H1 (cell line): ENCODE measurements around the gene AOPEP. TPM values are rescaled to one million over a fixed set of nuclear protein-coding genes. Genes with fewer than 3 reads are reported as not detected.

Experiments used
- KDM1A ChIP-seq: fragments of 200-600, 300-600 bp; sonication (generic); IDR thresholded peaks from 2 replicates; pipeline ENCODE4 v1.7.1; 2016; ENCODE audit warnings: mild to moderate bottlenecking, low read length, borderline replicate concordance
- NRF1 ChIP-seq: IDR thresholded peaks from 2 replicates; pipeline ENCODE4 v1.6.1; 2011; ENCODE audit warnings: mild to moderate bottlenecking, low read depth, low read length, improper control_type of control experiment
- RXRA ChIP-seq: IDR thresholded peaks from 2 replicates; pipeline ENCODE4 v1.6.1; 2011; ENCODE audit warnings: low read depth, mild to moderate bottlenecking, low read length, moderate library complexity; ENCODE audit not compliant: insufficient read depth
- SRF ChIP-seq: IDR thresholded peaks from 2 replicates; pipeline ENCODE4 v1.6.1; 2011; ENCODE audit warnings: mild to moderate bottlenecking, low read depth, low read length, moderate library complexity
- SUZ12 ChIP-seq: fragments of 200-600 bp; sonication (generic); IDR thresholded peaks from 2 replicates; pipeline ENCODE4 v1.6.1; 2012; ENCODE audit warnings: mild to moderate bottlenecking, inconsistent platforms, low read length, moderate library complexity, mixed read lengths
- YY1 ChIP-seq: IDR thresholded peaks from 2 replicates; pipeline ENCODE4 v1.6.1; 2011; ENCODE audit warnings: low read depth, mild to moderate bottlenecking, low read length
- polyA plus RNA-seq, 7 experiments: library from polyadenylated mRNA; depleted of rRNA in 3 of 7; stranded (reverse) in 5 of 7; unstranded in 2 of 7; fragments of >200 nt in 5 of 7; fragments of 200-250 nt in 2 of 7; gene quantifications; 1 replicate in 5 of 7; 2 replicates in 1 of 7; 4 replicates in 1 of 7; pipeline versions ENCODE4 v1.2.1 to v1.2.3, GENCODE V29; 2011 to 2013; ENCODE audit warnings: missing spikeins in 2 of 7, mixed read lengths in 2 of 7
- total RNA-seq: library from RNA; stranded (reverse); fragmentation: NEBNext Ultra II Directional; extraction: Animal tissue kit (Norgen Biotek cat#: 25700); gene quantifications from 2 replicates; pipeline ENCODE4 v1.2.1, GENCODE V29; 2021
- TF ChIP-seq, protein P1 (sequence below): fragments of 300-600 bp; sonication (generic); IDR thresholded peaks from 2 replicates; pipeline ENCODE4 v1.7.1; 2012; ENCODE audit warnings: low read length, moderate library complexity, mild to moderate bottlenecking, inconsistent platforms; ENCODE audit not compliant: insufficient replicate concordance

AOPEP gene
- total and polyA plus RNA-seq, 2 of the 8 experiments (the other 6 are each of a cell fraction or from before 2014, with no cell fraction given): 6.1 to 14.3 TPM

DNA sequence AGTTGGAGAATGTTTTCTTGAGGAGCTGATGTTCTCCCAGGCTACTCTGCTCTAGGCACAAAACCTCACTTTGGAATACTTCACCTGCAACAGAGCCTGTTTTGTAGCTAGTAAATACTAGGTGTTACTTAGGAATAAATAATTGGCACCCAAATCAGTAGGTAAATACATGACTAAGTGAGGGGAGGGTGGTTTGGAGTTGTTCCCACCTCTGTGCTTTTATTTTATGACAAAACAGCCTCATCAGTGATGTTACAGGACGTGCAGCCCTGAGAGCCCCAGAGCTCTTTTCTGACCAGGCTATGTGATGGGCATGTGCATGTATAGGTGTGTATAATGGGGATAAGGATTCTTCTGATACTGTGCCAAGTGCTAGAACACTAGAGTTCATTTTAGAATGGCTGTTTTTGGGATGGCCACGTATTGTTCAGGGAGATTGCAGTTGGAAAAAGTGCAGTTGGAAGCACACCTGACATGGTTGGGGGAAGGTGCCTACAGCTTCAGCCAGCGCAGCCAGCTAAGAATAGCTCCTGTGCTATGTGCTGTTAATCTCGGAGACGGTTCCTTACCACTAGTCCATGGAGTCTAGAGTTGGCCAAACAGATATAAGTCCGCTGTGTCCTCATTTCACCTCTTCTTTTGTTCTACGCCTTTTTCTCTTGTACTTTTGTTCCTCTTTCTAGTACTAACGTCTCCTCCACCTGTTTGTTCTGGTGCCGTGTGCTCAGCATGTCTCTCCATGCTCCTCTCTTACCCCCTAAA, 306.3 kb downstream of the AOPEP start (continued):
- TF ChIP-seq, protein P1, sequence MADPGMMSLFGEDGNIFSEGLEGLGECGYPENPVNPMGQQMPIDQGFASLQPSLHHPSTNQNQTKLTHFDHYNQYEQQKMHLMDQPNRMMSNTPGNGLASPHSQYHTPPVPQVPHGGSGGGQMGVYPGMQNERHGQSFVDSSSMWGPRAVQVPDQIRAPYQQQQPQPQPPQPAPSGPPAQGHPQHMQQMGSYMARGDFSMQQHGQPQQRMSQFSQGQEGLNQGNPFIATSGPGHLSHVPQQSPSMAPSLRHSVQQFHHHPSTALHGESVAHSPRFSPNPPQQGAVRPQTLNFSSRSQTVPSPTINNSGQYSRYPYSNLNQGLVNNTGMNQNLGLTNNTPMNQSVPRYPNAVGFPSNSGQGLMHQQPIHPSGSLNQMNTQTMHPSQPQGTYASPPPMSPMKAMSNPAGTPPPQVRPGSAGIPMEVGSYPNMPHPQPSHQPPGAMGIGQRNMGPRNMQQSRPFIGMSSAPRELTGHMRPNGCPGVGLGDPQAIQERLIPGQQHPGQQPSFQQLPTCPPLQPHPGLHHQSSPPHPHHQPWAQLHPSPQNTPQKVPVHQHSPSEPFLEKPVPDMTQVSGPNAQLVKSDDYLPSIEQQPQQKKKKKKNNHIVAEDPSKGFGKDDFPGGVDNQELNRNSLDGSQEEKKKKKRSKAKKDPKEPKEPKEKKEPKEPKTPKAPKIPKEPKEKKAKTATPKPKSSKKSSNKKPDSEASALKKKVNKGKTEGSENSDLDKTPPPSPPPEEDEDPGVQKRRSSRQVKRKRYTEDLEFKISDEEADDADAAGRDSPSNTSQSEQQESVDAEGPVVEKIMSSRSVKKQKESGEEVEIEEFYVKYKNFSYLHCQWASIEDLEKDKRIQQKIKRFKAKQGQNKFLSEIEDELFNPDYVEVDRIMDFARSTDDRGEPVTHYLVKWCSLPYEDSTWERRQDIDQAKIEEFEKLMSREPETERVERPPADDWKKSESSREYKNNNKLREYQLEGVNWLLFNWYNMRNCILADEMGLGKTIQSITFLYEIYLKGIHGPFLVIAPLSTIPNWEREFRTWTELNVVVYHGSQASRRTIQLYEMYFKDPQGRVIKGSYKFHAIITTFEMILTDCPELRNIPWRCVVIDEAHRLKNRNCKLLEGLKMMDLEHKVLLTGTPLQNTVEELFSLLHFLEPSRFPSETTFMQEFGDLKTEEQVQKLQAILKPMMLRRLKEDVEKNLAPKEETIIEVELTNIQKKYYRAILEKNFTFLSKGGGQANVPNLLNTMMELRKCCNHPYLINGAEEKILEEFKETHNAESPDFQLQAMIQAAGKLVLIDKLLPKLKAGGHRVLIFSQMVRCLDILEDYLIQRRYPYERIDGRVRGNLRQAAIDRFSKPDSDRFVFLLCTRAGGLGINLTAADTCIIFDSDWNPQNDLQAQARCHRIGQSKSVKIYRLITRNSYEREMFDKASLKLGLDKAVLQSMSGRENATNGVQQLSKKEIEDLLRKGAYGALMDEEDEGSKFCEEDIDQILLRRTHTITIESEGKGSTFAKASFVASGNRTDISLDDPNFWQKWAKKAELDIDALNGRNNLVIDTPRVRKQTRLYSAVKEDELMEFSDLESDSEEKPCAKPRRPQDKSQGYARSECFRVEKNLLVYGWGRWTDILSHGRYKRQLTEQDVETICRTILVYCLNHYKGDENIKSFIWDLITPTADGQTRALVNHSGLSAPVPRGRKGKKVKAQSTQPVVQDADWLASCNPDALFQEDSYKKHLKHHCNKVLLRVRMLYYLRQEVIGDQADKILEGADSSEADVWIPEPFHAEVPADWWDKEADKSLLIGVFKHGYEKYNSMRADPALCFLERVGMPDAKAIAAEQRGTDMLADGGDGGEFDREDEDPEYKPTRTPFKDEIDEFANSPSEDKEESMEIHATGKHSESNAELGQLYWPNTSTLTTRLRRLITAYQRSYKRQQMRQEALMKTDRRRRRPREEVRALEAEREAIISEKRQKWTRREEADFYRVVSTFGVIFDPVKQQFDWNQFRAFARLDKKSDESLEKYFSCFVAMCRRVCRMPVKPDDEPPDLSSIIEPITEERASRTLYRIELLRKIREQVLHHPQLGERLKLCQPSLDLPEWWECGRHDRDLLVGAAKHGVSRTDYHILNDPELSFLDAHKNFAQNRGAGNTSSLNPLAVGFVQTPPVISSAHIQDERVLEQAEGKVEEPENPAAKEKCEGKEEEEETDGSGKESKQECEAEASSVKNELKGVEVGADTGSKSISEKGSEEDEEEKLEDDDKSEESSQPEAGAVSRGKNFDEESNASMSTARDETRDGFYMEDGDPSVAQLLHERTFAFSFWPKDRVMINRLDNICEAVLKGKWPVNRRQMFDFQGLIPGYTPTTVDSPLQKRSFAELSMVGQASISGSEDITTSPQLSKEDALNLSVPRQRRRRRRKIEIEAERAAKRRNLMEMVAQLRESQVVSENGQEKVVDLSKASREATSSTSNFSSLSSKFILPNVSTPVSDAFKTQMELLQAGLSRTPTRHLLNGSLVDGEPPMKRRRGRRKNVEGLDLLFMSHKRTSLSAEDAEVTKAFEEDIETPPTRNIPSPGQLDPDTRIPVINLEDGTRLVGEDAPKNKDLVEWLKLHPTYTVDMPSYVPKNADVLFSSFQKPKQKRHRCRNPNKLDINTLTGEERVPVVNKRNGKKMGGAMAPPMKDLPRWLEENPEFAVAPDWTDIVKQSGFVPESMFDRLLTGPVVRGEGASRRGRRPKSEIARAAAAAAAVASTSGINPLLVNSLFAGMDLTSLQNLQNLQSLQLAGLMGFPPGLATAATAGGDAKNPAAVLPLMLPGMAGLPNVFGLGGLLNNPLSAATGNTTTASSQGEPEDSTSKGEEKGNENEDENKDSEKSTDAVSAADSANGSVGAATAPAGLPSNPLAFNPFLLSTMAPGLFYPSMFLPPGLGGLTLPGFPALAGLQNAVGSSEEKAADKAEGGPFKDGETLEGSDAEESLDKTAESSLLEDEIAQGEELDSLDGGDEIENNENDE: no peak
- no peak for TF ChIP-seq KDM1A
- no peak for TF ChIP-seq RXRA
- TF ChIP-seq SUZ12: no peak
- TF ChIP-seq NRF1: no peak
- no peak for TF ChIP-seq YY1
- no peak for TF ChIP-seq SRF
